Ishikawa (cell line): Measurements from ENCODE around the gene TBKBP1.

Experiments used
- CEBPB ChIP-seq: IDR thresholded peaks from 2 replicates; pipeline ENCODE4 v1.6.1; 2012
- FOXM1 ChIP-seq: IDR thresholded peaks from 2 replicates; pipeline ENCODE4 v1.6.1; 2012; ENCODE audit warnings: low read depth, borderline replicate concordance
- RAD21 ChIP-seq: IDR thresholded peaks from 2 replicates; pipeline ENCODE4 v1.6.1; 2012; ENCODE audit warnings: low read depth
- YY1 ChIP-seq: IDR thresholded peaks from 2 replicates; pipeline ENCODE4 v1.6.1; 2012; ENCODE audit warnings: low read depth
- TF ChIP-seq, protein P1 (sequence below): IDR thresholded peaks from 2 replicates; pipeline ENCODE4 v1.6.1; 2012; ENCODE audit warnings: low read depth, mild to moderate bottlenecking
- TF ChIP-seq, protein P2 (sequence below): IDR thresholded peaks from 2 replicates; pipeline ENCODE4 v1.6.1; 2012

DNA sequence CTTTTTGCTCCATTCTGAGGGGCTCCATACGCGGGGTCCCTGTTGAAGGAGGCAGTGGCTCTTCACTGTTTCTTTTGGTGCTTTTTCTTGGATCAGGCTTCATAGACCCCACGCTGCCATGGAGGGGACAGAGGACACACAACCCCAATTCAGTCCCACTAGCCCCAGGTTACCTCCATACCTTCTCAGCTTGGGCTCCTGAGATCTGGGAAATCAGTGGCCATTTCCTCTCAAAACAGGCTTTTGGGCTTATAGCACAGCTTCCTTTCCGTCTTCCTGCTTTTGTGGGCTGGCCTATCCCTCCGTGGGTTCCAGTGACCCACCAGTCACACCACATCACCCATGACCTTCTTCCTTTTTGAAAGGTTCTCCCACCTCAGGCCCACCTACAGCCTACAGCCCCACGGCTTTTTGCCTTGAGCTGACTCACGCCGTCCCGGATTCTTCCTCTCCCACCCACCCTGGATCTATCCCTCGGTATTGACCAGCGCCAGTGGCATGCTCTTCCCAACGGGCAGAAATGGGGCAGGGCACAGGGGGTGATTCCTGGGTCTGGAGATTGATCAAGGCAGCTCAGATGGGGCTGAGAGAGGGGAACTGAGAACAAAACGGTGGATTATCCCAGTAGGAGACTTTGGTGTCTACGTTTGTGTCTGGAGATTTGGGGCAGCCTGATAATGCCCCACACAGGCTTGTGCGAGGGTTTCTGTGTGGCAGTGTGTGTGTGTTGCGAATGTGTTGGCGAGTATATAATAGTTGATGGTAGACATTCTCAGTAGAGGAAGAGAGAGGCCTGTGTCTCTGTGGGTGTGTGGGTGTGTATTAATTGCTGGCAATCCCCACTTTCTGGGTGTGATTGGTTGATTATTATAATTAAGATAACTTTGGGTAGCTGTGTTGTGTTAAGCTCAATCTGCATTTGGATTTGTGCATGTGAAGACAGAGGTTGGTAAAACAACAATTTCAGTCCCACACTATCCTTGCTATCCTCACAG lies 42.8 kb downstream of the TBKBP1 start:
- TF ChIP-seq CEBPB (no peak), FOXM1 (no peak), YY1 (no peak), RAD21 (no peak)
- TF ChIP-seq, protein P1, sequence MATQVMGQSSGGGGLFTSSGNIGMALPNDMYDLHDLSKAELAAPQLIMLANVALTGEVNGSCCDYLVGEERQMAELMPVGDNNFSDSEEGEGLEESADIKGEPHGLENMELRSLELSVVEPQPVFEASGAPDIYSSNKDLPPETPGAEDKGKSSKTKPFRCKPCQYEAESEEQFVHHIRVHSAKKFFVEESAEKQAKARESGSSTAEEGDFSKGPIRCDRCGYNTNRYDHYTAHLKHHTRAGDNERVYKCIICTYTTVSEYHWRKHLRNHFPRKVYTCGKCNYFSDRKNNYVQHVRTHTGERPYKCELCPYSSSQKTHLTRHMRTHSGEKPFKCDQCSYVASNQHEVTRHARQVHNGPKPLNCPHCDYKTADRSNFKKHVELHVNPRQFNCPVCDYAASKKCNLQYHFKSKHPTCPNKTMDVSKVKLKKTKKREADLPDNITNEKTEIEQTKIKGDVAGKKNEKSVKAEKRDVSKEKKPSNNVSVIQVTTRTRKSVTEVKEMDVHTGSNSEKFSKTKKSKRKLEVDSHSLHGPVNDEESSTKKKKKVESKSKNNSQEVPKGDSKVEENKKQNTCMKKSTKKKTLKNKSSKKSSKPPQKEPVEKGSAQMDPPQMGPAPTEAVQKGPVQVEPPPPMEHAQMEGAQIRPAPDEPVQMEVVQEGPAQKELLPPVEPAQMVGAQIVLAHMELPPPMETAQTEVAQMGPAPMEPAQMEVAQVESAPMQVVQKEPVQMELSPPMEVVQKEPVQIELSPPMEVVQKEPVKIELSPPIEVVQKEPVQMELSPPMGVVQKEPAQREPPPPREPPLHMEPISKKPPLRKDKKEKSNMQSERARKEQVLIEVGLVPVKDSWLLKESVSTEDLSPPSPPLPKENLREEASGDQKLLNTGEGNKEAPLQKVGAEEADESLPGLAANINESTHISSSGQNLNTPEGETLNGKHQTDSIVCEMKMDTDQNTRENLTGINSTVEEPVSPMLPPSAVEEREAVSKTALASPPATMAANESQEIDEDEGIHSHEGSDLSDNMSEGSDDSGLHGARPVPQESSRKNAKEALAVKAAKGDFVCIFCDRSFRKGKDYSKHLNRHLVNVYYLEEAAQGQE, result no peak
- TF ChIP-seq, protein P2, sequence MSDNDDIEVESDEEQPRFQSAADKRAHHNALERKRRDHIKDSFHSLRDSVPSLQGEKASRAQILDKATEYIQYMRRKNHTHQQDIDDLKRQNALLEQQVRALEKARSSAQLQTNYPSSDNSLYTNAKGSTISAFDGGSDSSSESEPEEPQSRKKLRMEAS, result no peak
